HG03103 (cell line): ENCODE measurements around the gene OPA1.

ENCODE experiments used
- ATAC-seq: cut with Tn5 transposase; IDR thresholded peaks from one replicate; pipeline ENCODE4 v1.9.1; 2021; ENCODE audit warnings: low read depth; ENCODE audit not compliant: unreplicated experiment

Gene OPA1

DNA sequence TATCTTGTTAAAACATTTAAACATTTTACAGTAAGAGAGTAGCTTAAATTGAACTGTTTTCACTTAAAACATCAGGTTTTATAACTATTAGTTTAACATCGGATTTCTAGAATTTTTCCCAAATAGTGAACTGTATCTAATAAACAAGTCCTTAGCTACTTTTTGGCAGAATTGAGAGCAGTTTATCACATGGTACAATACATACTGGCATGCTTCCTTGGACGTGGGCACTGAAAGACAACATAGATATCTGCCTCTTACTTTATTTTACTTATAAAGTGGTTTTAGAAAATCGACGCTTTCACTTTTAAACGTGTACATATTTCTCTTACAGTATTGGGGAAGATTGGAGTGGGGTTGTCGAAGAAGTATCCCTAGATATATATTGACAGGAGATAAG lies 52.8 kb downstream of the OPA1 start:
- ATAC-seq: no peak

DNA sequence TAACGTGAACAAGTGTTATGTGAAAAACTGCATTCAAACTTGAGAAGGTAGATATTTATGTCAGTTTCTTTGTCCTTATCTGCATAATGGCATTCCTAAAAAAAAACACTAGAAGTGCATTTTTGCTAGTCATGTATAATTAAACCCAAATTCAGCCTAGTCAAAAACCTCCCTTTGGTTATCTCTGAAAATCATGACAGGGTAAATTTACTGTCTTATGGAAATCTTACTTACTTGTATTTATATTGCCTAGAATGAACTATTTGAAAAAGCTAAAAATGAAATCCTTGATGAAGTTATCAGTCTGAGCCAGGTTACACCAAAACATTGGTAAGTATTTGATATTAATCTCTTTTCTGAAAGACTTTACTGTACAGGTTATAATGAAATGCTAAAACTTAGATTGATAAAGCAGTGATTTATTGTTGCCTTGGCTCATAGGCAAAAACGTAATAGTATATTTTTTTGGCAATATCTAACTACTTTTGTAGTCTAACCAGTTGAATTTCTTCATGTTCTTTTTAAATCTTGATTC lies 55.6 kb downstream of the OPA1 start:
- no peak for ATAC-seq

DNA sequence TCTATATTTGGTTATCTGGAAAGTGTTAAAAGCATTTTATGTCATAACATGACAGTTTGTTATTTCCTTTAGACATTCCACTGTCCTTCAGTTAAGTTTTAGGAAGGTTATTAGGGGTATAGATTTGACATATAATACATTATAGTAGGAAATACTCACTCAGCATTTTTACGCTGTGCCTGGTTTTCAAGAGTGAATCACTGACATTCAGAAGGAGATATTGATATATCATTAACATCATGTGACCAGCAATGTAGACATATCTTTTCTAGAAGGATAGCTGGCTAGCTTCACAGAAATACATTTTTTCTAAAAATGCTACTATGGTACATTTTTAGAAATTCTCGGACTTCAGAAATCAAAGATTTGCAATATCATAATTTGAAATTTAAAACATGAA lies 57.6 kb downstream of the OPA1 start:
- ATAC-seq: no peak

DNA sequence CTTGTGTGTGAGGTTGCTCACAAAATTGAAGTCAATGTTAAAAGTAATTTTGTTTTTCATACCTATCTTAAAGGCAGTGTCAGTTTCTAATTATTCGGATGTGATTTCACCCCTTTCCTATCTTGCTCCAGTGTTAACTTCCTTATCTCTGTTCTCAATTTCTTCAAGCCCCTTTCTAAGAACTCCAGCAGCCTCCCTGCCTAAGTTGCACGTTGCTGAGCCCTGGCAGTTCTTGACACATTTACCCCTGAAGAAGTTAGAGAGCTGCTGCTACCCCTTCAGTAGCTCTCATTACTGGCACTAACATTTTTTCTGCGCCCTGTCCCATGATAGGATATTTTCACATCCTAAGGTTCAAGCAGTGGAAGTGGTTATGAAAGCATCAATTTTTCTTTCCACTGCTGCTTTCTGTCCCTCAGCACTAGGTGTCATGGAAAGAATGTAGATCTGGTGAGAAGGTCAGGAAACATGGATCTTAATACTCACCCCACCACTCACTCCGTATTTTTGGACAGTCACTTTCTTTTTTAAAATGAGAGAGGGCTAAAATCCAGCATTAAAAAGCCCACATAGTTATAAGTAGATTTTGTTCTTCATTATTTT lies 62.9 kb downstream of the OPA1 start:
- ATAC-seq: no peak

DNA sequence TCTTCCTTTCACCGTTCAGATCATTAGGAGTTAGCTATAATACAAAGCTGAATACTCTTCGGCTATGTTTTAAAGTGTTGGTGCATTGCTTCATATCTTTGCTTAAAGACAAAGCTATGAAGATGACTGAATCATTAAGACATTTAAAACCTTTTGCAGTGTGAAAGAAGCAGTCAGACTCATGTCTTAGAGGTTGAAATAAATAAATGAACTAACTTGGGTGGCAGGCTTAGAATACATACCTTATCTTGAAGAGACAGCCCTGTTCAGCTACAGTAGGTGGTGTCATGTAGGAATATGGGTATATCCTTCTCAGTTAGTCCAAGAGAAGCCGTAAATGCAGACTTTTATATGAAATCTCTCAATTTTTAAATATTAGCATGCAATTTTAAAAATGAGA lies 63.4 kb downstream of the OPA1 start:
- ATAC-seq: no peak

- ATAC-seq: no peak
Measured at GRCh38 chr3:193656878-193657282, 63.9 kb downstream of the OPA1 start.

- no peak for ATAC-seq
Measured at GRCh38 chr3:193660171-193660570, 67.2 kb downstream of the OPA1 start.

GRCh38 chr3:193660698-193661411 lies 67.8 kb downstream of the OPA1 start:
- ATAC-seq: no peak

DNA sequence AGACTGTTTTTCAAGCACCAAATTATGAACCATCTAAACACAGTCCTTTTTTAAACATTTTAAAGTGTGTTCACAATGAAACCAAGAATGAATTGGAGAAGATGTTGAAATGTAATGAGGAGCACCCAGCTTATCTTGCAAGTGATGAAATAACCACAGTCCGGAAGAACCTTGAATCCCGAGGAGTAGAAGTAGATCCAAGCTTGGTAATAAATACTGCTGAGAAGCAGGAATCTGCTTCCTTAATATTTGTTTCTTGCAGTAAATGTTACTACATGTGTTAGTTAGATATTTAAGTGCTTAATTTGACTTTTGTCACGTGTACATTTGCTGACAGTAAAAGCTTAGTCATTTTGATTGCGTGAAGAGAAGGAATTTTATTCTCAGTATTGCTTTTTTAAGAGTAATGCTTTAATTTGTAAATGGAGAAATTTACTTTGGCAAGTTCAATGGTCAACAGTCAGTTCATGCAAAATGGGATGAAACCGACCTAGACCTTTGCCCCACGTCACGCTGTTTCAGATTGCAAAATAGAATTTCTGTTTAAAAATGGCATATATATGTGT lies 69.8 kb downstream of the OPA1 start:
- no peak for ATAC-seq

DNA sequence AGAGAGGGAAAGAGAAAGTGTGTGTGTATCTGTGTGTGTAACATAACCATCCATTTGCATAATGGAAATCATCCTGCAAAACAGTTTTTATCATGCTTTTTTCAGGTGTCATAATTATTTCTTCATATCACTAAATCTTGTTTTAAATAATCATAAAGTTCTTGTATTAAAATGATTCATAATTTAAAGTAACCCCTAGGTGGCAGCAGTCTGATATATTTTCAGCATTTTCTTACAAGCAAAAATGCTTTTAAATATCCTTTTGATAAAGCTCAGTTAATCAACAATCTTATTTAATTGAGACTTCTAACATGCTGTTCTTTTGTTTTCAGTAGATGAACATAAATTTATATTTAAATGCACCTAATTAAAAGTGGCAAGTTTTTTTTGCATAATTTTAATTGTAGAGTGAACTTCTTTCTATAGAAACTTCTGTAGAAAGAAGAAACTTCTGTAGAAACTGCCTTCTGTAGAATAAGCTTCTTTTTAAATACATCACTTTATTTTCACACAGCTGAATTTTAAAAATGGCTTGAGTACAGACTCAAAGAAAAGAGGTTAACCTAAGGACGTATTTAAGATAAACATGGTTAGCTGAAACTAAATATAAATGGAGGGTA lies 72.5 kb downstream of the OPA1 start:
- ATAC-seq: no peak

GRCh38 chr3:193673845-193674244 lies 80.8 kb downstream of the OPA1 start:
- no peak for ATAC-seq

- ATAC-seq: no peak
Measured at GRCh38 chr3:193674714-193675113, 81.7 kb downstream of the OPA1 start.

- no peak for ATAC-seq
Measured at GRCh38 chr3:193677734-193678133, 84.7 kb downstream of the OPA1 start.

DNA sequence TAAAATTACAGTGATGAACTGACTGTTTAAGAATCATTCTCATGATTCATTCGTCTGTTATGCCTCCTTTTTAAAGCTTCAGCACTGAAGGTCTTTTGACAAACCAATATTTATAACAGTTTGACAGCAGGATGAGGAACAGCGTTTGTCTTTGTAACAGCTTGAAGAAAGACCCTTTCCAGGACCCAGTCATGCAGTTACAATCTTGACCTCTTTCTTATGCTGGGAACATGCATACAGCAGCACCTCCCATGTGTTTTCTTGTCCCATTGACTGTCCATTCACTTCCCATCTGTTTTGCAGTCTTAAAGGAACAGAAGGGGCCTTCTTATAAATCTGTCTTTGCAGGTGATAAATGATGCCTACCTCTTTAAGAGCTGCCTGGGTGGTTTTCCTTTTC lies 87.2 kb downstream of the OPA1 start:
- ATAC-seq: no peak

DNA sequence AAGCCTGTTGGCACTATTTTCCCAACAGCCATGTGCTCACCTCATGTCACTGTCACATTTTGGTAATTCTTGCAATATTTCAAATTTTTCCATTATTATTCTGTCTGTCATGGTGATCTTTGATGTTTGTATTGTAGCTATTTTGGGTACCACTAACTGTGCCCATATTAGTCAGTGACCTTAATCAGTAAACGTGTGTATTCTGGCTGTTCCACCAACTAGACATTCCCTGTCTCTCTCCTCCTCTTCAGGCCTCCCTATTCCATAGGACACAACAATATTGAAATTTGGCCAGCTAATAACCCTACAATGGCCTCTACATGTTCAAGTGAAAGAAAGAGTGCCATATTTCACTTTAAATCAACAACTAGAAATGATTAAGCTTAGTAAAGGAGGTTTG lies 88.6 kb downstream of the OPA1 start:
- ATAC-seq: no peak

DNA sequence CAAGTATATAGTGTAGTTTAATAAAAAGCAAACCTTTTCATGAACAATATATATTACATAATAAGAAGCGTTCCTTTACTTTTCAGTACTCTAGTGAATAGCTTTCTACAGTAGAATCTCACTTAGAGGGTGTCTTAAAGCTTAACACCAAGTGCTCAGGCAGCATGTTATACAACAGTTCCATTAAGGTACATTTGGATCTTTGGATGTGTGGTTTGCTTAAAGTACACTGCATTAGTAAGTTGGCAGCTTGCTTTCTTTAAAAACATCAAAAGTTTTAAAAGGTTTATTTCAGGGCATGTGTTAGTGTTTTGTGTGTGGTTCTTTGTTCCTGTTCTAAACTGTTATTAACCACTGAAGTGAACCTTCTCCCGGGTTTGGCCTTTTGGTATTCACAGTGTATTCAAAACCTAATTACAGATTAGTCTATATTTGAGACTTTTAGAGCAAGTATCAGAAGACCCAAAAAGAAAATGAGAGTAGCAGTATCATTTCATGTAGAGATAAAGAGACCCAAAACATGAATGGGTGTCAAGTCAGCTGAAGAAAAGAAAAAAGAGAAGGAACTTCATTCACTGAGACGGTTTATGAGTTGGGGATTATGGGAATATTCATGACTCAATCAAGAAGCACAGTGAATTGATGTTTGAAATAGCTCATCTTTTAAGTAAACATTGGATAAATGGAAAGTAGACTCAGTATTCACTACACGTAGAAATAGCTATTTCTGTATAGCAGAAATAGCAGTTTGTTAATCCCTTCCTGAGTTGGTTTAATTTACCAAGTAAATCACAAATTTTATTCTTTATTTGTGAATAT lies 93.9 kb downstream of the OPA1 start:
- ATAC-seq: no peak

DNA sequence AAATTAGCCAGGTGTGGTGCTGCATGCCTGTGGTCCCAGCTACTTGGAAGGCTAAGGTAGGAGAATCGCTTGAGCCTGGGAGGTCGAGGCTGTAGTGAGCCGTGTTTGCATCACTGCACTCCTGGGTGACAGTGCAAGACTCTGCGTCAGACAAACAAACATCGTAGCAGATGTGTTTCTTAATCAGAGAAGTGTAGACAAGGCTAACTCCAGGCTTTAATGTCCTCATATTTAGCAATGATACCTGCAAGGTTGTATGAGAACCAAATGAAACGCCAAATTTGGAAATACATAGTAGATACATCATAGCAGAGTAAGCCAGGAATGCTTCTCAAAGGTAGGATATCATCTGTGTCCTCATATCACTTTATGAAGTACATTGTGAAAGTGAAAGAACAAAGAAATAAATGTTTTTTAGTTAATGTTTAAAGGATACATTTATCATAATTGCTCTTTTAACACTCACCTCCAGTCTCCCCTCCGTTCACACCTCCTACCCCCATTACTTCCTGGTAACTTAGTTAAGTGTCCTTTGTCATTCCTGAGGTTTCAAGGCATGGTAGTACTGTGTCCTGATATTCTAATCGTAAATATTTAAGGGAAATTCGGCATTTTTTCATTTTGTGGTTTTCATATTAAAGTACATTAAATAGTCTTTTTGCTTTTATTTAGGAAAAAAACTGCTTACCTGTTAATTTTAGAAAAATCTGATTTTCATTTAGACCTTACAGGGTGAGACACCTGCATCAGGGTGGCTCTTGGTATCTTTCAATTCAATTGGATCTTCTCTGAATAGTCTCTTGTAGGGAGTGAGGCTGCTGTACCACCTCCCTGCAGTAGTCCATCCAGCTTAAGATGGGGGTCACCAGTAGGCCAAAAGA lies 96.1 kb downstream of the OPA1 start:
- ATAC-seq: no peak

- peak; percentile 68 for ATAC-seq
Measured at GRCh38 chr3:193693774-193694173, 100.8 kb downstream of the OPA1 start.

- ATAC-seq: peak; percentile 65
Measured at GRCh38 chr3:193701953-193702635, 109.1 kb downstream of the OPA1 start.
